ENCODE results near the gene KRTAP2-1.

- TF ChIP-seq CTCF (IDR thresholded peaks at IDR 0.05 in 2 of 3, conservative IDR thresholded peaks at IDR 0.05 in 1 of 3; ENCODE audit: borderline replicate concordance in 1 of 3, insufficient read depth in 1 of 3, low read depth in 2 of 3, low read length in 2 of 3) (no peak), EGR1 (IDR thresholded peaks at IDR 0.05; ENCODE audit: low read depth) (no peak), MAX (IDR thresholded peaks at IDR 0.05) (no peak), CEBPB (IDR thresholded peaks at IDR 0.05; ENCODE audit: low read depth) (no peak)
Observed at GRCh38 chr17:41082626-41083025, 35.5 kb upstream of the KRTAP2-1 start.

Data from HCT116 (cell line).